GM23338 (cell line): Measurements from ENCODE around the gene PRPH2. TPM values are rescaled to one million over a fixed set of nuclear protein-coding genes. Genes with fewer than 3 reads are reported as not detected.

Experiments
- ATAC-seq: fragments of 200-7000 bp; cut with Tn5 transposase; 3 replicates; pipeline ENCODE4 v1.9.1; 2020
- DNase-seq: peaks from one replicate; pipeline ENCODE4 v3.0.0-alpha.2; 2015; ENCODE audit warnings: low spot score
- H2AFZ ChIP-seq: fragments of 200-600 bp; sonication (generic); 2 replicates; pipeline ENCODE4 v1.8.0; 2016; ENCODE audit warnings: antibody characterized with exemption, mild to moderate bottlenecking, moderate library complexity
- H3F3A ChIP-seq: fragments of 200-600 bp; sonication (generic); replicated peaks from 2 replicates; pipeline ENCODE4 v1.8.0; 2017; ENCODE audit warnings: antibody characterized with exemption, mixed run types, low read depth
- H3K27ac ChIP-seq: fragments of 200-600 bp; sonication (generic); 2 replicates; pipeline ENCODE4 v1.6.1; 2016; ENCODE audit warnings: low read depth
- H3K27me3 ChIP-seq: fragments of 200-600 bp; sonication (generic); 2 replicates; pipeline ENCODE4 v1.8.0; 2016; ENCODE audit warnings: mild to moderate bottlenecking, mixed run types, moderate library complexity; ENCODE audit not compliant: insufficient read depth
- H3K36me3 ChIP-seq: fragments of 200-600 bp; sonication (generic); 2 replicates; pipeline ENCODE4 v1.8.0; 2016; ENCODE audit warnings: mild to moderate bottlenecking; ENCODE audit not compliant: insufficient read depth
- H3K4me1 ChIP-seq: fragments of 200-600 bp; sonication (generic); 2 replicates; pipeline ENCODE4 v1.8.0; 2016; ENCODE audit warnings: mild to moderate bottlenecking, moderate library complexity; ENCODE audit not compliant: insufficient read depth
- H3K4me2 ChIP-seq: fragments of 200-600 bp; sonication (generic); 2 replicates; pipeline ENCODE4 v1.7.1; 2017; ENCODE audit warnings: mixed run types
- H3K4me3 ChIP-seq: fragments of 200-600 bp; sonication (generic); 2 replicates; pipeline ENCODE4 v1.6.1; 2016; ENCODE audit warnings: mixed run types
- H3K79me2 ChIP-seq: fragments of 200-600 bp; sonication (generic); replicated peaks from 2 replicates; pipeline ENCODE4 v1.8.0; 2017; ENCODE audit warnings: mild to moderate bottlenecking; ENCODE audit not compliant: insufficient read depth
- H3K9me2 ChIP-seq: fragments of 200-600 bp; sonication (generic); 2 replicates; pipeline ENCODE4 v1.8.0; 2017; ENCODE audit not compliant: insufficient read depth
- H4K20me1 ChIP-seq: fragments of 200-600 bp; sonication (generic); replicated peaks from 2 replicates; pipeline ENCODE4 v1.8.0; 2017; ENCODE audit warnings: mild to moderate bottlenecking; ENCODE audit not compliant: insufficient read depth
- H3K27ac Mint-ChIP-seq: 2 replicates; pipeline ENCODE4 v1.8.0; 2020; ENCODE audit warnings: inconsistent platforms, mild to moderate bottlenecking, moderate library complexity, mixed read lengths
- H3K27me3 Mint-ChIP-seq: 3 replicates; pipeline ENCODE4 v1.8.0; 2022; ENCODE audit warnings: low read depth, mild to moderate bottlenecking, moderate library complexity, mixed read lengths, inconsistent platforms; ENCODE audit not compliant: insufficient read depth, poor library complexity
- H3K36me3 Mint-ChIP-seq: 3 replicates; pipeline ENCODE4 v1.8.0; 2021; ENCODE audit warnings: low read depth, mild to moderate bottlenecking, inconsistent platforms, moderate library complexity, mixed read lengths
- H3K4me1 Mint-ChIP-seq: 3 replicates; pipeline ENCODE4 v1.8.0; 2020; ENCODE audit warnings: mild to moderate bottlenecking, inconsistent platforms, mixed read lengths
- H3K4me3 Mint-ChIP-seq: 3 replicates; pipeline ENCODE4 v1.8.0; 2021; ENCODE audit warnings: moderate library complexity, mild to moderate bottlenecking, inconsistent platforms, mixed read lengths
- H3K9me3 Mint-ChIP-seq: 3 replicates; pipeline ENCODE4 v1.8.0; 2020; ENCODE audit warnings: moderate library complexity, mild to moderate bottlenecking, inconsistent platforms, mixed read lengths
- CREB1 ChIP-seq: fragments of 250-450 bp; sonication (Bioruptor Pico); IDR thresholded peaks from 2 replicates; pipeline ENCODE4 v1.5.0; 2020; ENCODE audit warnings: low read depth, mild to moderate bottlenecking, moderate library complexity
- ETS1 ChIP-seq: IDR thresholded peaks from 2 replicates; pipeline ENCODE4 v1.6.1; 2016; ENCODE audit warnings: antibody characterized with exemption
- EZH2 ChIP-seq: fragments of 200-600 bp; sonication (generic); IDR thresholded peaks from one replicate; pipeline ENCODE4 v1.8.0; 2017; ENCODE audit warnings: antibody characterized with exemption, mild to moderate bottlenecking, low read depth; ENCODE audit not compliant: unreplicated experiment
- JUNB ChIP-seq: IDR thresholded peaks from one replicate; pipeline ENCODE4 v1.6.1; 2016; ENCODE audit warnings: antibody characterized with exemption; ENCODE audit not compliant: unreplicated experiment
- NANOG ChIP-seq: IDR thresholded peaks from 2 replicates; pipeline ENCODE4 v1.6.1; 2016; ENCODE audit warnings: antibody characterized with exemption, borderline replicate concordance
- POLR2AphosphoS5 ChIP-seq: IDR thresholded peaks from 2 replicates; pipeline ENCODE4 v1.6.1; 2016; ENCODE audit warnings: antibody characterized with exemption, low read depth
- STAT1 ChIP-seq: IDR thresholded peaks from one replicate; pipeline ENCODE4 v1.6.1; 2016; ENCODE audit warnings: antibody characterized with exemption; ENCODE audit not compliant: unreplicated experiment
- ZNF114 ChIP-seq: fragments of 250-450 bp; sonication (Bioruptor Pico); IDR thresholded peaks from 2 replicates; pipeline ENCODE4 v1.5.0; 2020; ENCODE audit warnings: mild to moderate bottlenecking, moderate library complexity
- ZNF331 ChIP-seq: fragments of 250-450 bp; sonication (Bioruptor Pico); IDR thresholded peaks from 2 replicates; pipeline ENCODE4 v1.5.0; 2020; ENCODE audit warnings: low read depth, mild to moderate bottlenecking, moderate library complexity
- polyA plus RNA-seq: library from polyadenylated mRNA; unstranded; fragments of >200 nt; fragmentation: Nextera tagmentation; extraction: Ambion mirVana; gene quantifications from 2 replicates; pipeline ENCODE4 v1.2.1, GENCODE V29; 2016
- total RNA-seq: library from RNA; depleted of rRNA; stranded (reverse); fragments of >200 nt; shearing (Covaris generic); gene quantifications from 2 replicates; pipeline ENCODE4 v1.2.3, GENCODE V29; 2014
- TF ChIP-seq, protein P1 (sequence below): IDR thresholded peaks from one replicate; pipeline ENCODE4 v1.6.1; 2018; ENCODE audit warnings: antibody characterized with exemption; ENCODE audit not compliant: unreplicated experiment
- TF ChIP-seq, protein P2 (sequence below), 2 experiments: fragments of 200-600 bp in 1 of 2; sonication (generic) in 1 of 2; conservative IDR thresholded peaks; 2 replicates each; pipeline versions ENCODE4 v1.5.1 to v1.6.1; 2016 to 2017; ENCODE audit warnings: antibody characterized with exemption in 2 of 2, low read depth in 2 of 2, mild to moderate bottlenecking in 2 of 2, moderate library complexity in 1 of 2
- TF ChIP-seq, protein P3 (sequence below): fragments of 250-450 bp; sonication (Bioruptor Pico); IDR thresholded peaks from 2 replicates; pipeline ENCODE4 v1.5.0; 2020; ENCODE audit warnings: mild to moderate bottlenecking, moderate library complexity

Gene PRPH2
- total and polyA plus RNA-seq, 2 experiments from 2014 or later: 0.50 to 0.52 TPM

GRCh38 chr6:42690151-42690702, 32.2 kb downstream of the PRPH2 start:
- Mint-ChIP-seq H3K27ac (no peak overlapping the region), H3K9me3 (peaks cover 13% of the 10 kb centered on the region; the same call in 2 of the 3 replicates), H3K36me3 (peaks cover 71% of the 10 kb centered on the region), H3K27me3 (peaks cover 2% of the 10 kb centered on the region), H3K4me3 (no peak overlapping the region), H3K4me1 (no peaks in the 10 kb centered on the region)
- DNase-seq (no peak), ATAC-seq (no peak)
- Histone ChIP-seq H2AFZ (no peak overlapping the region), H3F3A (no peaks in the 10 kb centered on the region), H3K27me3 (no peaks in the 10 kb centered on the region), H3K4me3 (no peak overlapping the region), H3K36me3 (peaks cover 45% of the 10 kb centered on the region), H4K20me1 (no peaks in the 10 kb centered on the region), H3K27ac (no peak overlapping the region), H3K4me1 (no peaks in the 10 kb centered on the region), H3K4me2 (no peak overlapping the region), H3K9me2 (no peaks in the 10 kb centered on the region), H3K79me2 (no peaks in the 10 kb centered on the region)
- TF ChIP-seq, protein P1, sequence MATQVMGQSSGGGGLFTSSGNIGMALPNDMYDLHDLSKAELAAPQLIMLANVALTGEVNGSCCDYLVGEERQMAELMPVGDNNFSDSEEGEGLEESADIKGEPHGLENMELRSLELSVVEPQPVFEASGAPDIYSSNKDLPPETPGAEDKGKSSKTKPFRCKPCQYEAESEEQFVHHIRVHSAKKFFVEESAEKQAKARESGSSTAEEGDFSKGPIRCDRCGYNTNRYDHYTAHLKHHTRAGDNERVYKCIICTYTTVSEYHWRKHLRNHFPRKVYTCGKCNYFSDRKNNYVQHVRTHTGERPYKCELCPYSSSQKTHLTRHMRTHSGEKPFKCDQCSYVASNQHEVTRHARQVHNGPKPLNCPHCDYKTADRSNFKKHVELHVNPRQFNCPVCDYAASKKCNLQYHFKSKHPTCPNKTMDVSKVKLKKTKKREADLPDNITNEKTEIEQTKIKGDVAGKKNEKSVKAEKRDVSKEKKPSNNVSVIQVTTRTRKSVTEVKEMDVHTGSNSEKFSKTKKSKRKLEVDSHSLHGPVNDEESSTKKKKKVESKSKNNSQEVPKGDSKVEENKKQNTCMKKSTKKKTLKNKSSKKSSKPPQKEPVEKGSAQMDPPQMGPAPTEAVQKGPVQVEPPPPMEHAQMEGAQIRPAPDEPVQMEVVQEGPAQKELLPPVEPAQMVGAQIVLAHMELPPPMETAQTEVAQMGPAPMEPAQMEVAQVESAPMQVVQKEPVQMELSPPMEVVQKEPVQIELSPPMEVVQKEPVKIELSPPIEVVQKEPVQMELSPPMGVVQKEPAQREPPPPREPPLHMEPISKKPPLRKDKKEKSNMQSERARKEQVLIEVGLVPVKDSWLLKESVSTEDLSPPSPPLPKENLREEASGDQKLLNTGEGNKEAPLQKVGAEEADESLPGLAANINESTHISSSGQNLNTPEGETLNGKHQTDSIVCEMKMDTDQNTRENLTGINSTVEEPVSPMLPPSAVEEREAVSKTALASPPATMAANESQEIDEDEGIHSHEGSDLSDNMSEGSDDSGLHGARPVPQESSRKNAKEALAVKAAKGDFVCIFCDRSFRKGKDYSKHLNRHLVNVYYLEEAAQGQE: no peak
- TF ChIP-seq STAT1 (no peak), ETS1 (no peak), CREB1 (CRISPR knock-in tag) (no peak), ZNF114 (CRISPR knock-in tag) (no peak), EZH2 (no peak), POLR2AphosphoS5 (no peak), ZNF331 (CRISPR knock-in tag) (no peak), JUNB (no peak), NANOG (no peak)
- TF ChIP-seq, protein P2, sequence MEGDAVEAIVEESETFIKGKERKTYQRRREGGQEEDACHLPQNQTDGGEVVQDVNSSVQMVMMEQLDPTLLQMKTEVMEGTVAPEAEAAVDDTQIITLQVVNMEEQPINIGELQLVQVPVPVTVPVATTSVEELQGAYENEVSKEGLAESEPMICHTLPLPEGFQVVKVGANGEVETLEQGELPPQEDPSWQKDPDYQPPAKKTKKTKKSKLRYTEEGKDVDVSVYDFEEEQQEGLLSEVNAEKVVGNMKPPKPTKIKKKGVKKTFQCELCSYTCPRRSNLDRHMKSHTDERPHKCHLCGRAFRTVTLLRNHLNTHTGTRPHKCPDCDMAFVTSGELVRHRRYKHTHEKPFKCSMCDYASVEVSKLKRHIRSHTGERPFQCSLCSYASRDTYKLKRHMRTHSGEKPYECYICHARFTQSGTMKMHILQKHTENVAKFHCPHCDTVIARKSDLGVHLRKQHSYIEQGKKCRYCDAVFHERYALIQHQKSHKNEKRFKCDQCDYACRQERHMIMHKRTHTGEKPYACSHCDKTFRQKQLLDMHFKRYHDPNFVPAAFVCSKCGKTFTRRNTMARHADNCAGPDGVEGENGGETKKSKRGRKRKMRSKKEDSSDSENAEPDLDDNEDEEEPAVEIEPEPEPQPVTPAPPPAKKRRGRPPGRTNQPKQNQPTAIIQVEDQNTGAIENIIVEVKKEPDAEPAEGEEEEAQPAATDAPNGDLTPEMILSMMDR (conservative IDR thresholded peaks at IDR 0.05; ENCODE audit: low read depth in 2 of 2): no peak
- TF ChIP-seq, protein P3, sequence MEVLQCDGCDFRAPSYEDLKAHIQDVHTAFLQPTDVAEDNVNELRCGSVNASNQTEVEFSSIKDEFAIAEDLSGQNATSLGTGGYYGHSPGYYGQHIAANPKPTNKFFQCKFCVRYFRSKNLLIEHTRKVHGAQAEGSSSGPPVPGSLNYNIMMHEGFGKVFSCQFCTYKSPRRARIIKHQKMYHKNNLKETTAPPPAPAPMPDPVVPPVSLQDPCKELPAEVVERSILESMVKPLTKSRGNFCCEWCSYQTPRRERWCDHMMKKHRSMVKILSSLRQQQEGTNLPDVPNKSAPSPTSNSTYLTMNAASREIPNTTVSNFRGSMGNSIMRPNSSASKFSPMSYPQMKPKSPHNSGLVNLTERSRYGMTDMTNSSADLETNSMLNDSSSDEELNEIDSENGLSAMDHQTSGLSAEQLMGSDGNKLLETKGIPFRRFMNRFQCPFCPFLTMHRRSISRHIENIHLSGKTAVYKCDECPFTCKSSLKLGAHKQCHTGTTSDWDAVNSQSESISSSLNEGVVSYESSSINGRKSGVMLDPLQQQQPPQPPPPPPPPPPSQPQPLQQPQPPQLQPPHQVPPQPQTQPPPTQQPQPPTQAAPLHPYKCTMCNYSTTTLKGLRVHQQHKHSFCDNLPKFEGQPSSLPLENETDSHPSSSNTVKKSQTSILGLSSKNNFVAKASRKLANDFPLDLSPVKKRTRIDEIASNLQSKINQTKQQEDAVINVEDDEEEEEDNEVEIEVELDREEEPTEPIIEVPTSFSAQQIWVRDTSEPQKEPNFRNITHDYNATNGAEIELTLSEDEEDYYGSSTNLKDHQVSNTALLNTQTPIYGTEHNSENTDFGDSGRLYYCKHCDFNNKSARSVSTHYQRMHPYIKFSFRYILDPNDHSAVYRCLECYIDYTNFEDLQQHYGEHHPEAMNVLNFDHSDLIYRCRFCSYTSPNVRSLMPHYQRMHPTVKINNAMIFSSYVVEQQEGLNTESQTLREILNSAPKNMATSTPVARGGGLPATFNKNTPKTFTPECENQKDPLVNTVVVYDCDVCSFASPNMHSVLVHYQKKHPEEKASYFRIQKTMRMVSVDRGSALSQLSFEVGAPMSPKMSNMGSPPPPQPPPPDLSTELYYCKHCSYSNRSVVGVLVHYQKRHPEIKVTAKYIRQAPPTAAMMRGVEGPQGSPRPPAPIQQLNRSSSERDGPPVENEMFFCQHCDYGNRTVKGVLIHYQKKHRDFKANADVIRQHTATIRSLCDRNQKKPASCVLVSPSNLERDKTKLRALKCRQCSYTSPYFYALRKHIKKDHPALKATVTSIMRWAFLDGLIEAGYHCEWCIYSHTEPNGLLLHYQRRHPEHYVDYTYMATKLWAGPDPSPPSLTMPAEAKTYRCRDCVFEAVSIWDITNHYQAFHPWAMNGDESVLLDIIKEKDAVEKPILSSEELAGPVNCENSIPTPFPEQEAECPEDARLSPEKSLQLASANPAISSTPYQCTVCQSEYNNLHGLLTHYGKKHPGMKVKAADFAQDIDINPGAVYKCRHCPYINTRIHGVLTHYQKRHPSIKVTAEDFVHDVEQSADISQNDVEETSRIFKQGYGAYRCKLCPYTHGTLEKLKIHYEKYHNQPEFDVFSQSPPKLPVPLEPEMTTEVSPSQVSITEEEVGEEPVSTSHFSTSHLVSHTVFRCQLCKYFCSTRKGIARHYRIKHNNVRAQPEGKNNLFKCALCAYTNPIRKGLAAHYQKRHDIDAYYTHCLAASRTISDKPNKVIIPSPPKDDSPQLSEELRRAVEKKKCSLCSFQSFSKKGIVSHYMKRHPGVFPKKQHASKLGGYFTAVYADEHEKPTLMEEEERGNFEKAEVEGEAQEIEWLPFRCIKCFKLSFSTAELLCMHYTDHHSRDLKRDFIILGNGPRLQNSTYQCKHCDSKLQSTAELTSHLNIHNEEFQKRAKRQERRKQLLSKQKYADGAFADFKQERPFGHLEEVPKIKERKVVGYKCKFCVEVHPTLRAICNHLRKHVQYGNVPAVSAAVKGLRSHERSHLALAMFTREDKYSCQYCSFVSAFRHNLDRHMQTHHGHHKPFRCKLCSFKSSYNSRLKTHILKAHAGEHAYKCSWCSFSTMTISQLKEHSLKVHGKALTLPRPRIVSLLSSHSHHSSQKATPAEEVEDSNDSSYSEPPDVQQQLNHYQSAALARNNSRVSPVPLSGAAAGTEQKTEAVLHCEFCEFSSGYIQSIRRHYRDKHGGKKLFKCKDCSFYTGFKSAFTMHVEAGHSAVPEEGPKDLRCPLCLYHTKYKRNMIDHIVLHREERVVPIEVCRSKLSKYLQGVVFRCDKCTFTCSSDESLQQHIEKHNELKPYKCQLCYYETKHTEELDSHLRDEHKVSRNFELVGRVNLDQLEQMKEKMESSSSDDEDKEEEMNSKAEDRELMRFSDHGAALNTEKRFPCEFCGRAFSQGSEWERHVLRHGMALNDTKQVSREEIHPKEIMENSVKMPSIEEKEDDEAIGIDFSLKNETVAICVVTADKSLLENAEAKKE: no peak
